Trophoblast cell (in vitro differentiated cells and primary cell): ENCODE results near the gene CASP2.
A peak's percentile ranks its signal among the peaks of the same experiment; 100 is the strongest.

ENCODE experiments used
- DNase-seq, 2 donors: peaks; one replicate each; pipeline ENCODE4 v3.0.0-alpha.2; 2016
- H2AFZ ChIP-seq: 2 replicates; pipeline ENCODE4 v1.6.1; 2013; ENCODE audit warnings: low read length, moderate library complexity, mild to moderate bottlenecking; ENCODE audit not compliant: insufficient read depth, poor library complexity
- H2AK5ac ChIP-seq: 2 replicates; pipeline ENCODE4 v1.6.1; 2013; ENCODE audit warnings: mild to moderate bottlenecking, low read length
- H2BK120ac ChIP-seq: 2 replicates; pipeline ENCODE4 v1.6.1; 2013; ENCODE audit warnings: low read length, mild to moderate bottlenecking, moderate library complexity; ENCODE audit not compliant: insufficient read depth, poor library complexity
- H2BK12ac ChIP-seq: 2 replicates; pipeline ENCODE4 v1.6.1; 2013; ENCODE audit warnings: mild to moderate bottlenecking, low read length, moderate library complexity
- H2BK5ac ChIP-seq: 2 replicates; pipeline ENCODE4 v1.6.1; 2013; ENCODE audit warnings: low read length, low read depth, moderate library complexity, mild to moderate bottlenecking; ENCODE audit not compliant: poor library complexity
- H3K14ac ChIP-seq: 2 replicates; pipeline ENCODE4 v1.6.1; 2013; ENCODE audit warnings: mild to moderate bottlenecking, low read length
- H3K18ac ChIP-seq: 2 replicates; pipeline ENCODE4 v1.6.1; 2013; ENCODE audit warnings: mild to moderate bottlenecking, low read length
- H3K23ac ChIP-seq: 2 replicates; pipeline ENCODE4 v1.6.1; 2013; ENCODE audit warnings: low read length
- H3K27ac ChIP-seq: 2 replicates; pipeline ENCODE4 v1.5.1; 2013; ENCODE audit warnings: low read depth, mild to moderate bottlenecking, inconsistent platforms, low read length, moderate library complexity
- H3K27me3 ChIP-seq: 2 replicates; pipeline ENCODE4 v1.6.1; 2013; ENCODE audit warnings: inconsistent platforms, mild to moderate bottlenecking, low read length, moderate library complexity; ENCODE audit not compliant: insufficient read depth
- H3K36me3 ChIP-seq, 2 experiments: 1 replicate in 1 of 2; 2 replicates in 1 of 2; pipeline ENCODE4 v1.6.1; 2013; ENCODE audit warnings: low read length in 2 of 2, mild to moderate bottlenecking in 2 of 2, moderate library complexity in 1 of 2; ENCODE audit not compliant: insufficient read depth in 2 of 2, control insufficient read depth in 1 of 2
- H3K4ac ChIP-seq: 2 replicates; pipeline ENCODE4 v1.6.1; 2013; ENCODE audit warnings: low read depth, mild to moderate bottlenecking, low read length, moderate library complexity
- H3K4me1 ChIP-seq, 2 experiments: 1 replicate in 1 of 2; 2 replicates in 1 of 2; pipeline ENCODE4 v1.6.1; 2013; ENCODE audit warnings: low read length in 2 of 2, mild to moderate bottlenecking in 2 of 2, moderate library complexity in 1 of 2; ENCODE audit not compliant: insufficient read depth in 2 of 2, control insufficient read depth in 1 of 2
- H3K4me2 ChIP-seq: 2 replicates; pipeline ENCODE4 v1.6.1; 2013; ENCODE audit warnings: inconsistent platforms, mild to moderate bottlenecking, low read length, moderate library complexity
- H3K4me3 ChIP-seq: 2 replicates; pipeline ENCODE4 v1.5.1; 2013; ENCODE audit warnings: mild to moderate bottlenecking, low read depth, low read length, inconsistent platforms
- H3K79me1 ChIP-seq: one replicate; pipeline ENCODE4 v1.6.1; 2013; ENCODE audit warnings: low read length
- H3K79me2 ChIP-seq: 2 replicates; pipeline ENCODE4 v1.6.1; 2013; ENCODE audit warnings: low read length, mild to moderate bottlenecking; ENCODE audit not compliant: control insufficient read depth, insufficient read depth, poor library complexity
- H3K9ac ChIP-seq: 2 replicates; pipeline ENCODE4 v1.6.1; 2013; ENCODE audit warnings: mild to moderate bottlenecking, low read length
- H3K9me3 ChIP-seq: 2 replicates; pipeline ENCODE4 v1.6.1; 2013; ENCODE audit warnings: low read depth, mild to moderate bottlenecking, control low read depth, inconsistent platforms, low read length; ENCODE audit not compliant: insufficient read depth
- H4K12ac ChIP-seq: 2 replicates; pipeline ENCODE4 v1.6.1; 2013; ENCODE audit warnings: low read depth, mild to moderate bottlenecking, low read length, moderate library complexity
- H4K8ac ChIP-seq: 2 replicates; pipeline ENCODE4 v1.6.1; 2013; ENCODE audit warnings: low read depth, mild to moderate bottlenecking, low read length, moderate library complexity
- H4K91ac ChIP-seq: one replicate; pipeline ENCODE4 v1.6.1; 2013; ENCODE audit warnings: low read depth, mild to moderate bottlenecking, low read length, moderate library complexity
- WGBS: extraction: QIAGEN DNeasy Blood & Tissue Kit; methylation state at CpG from one replicate; pipeline ENCODE4 v1.1.7; 2013; ENCODE audit warnings: missing lambda C conversion rate; ENCODE audit not compliant: insufficient read length, insufficient coverage; ENCODE audit errors: extremely low coverage; 5-methylcytosine and 5-hydroxymethylcytosine counted together

The CASP2 gene

GRCh38 chr7:143247372-143247771, 40.8 kb upstream of the CASP2 start:
- Histone ChIP-seq H3K4me3 (no peak overlapping the region), H2AFZ (no peak overlapping the region), H3K4me1 (peaks cover 4 to 8% of the 10 kb centered on the region in 2 experiments), H3K27ac (no peak overlapping the region), H2AK5ac (no peak overlapping the region), H3K27me3 (no peaks in the 10 kb centered on the region), H3K79me2 (no peaks in the 10 kb centered on the region), H4K12ac (no peak overlapping the region), H4K91ac (no peak overlapping the region), H3K9me3 (no peaks in the 10 kb centered on the region), H3K9ac (no peak overlapping the region), H3K14ac (no peak overlapping the region), H3K4me2 (no peak overlapping the region), H3K4ac (no peak overlapping the region), H2BK120ac (no peak overlapping the region), H4K8ac (no peak overlapping the region), H3K36me3 (no peaks in the 10 kb centered on the region), H2BK12ac (no peak overlapping the region), H3K23ac (no peak overlapping the region), H2BK5ac (no peak overlapping the region), H3K18ac (no peak overlapping the region), H3K79me1 (peaks cover 9% of the 10 kb centered on the region)
- WGBS = no CpG with 5 or more reads among the region's 1 CpG
- no peak for DNase-seq

- Histone ChIP-seq H2AFZ (no peak overlapping the region), H3K79me1 (peaks cover 6% of the 10 kb centered on the region), H3K27ac (peak overlapping the region; percentile 78), H2BK120ac (no peak overlapping the region), H3K9ac (no peak overlapping the region), H3K27me3 (no peaks in the 10 kb centered on the region), H3K14ac (no peak overlapping the region), H3K4me2 (peak overlapping the region; percentile 30), H3K18ac (no peak overlapping the region), H3K4me3 (no peak overlapping the region), H3K4ac (no peak overlapping the region), H3K79me2 (no peaks in the 10 kb centered on the region), H3K23ac (no peak overlapping the region), H2BK12ac (no peak overlapping the region), H3K4me1 (peaks cover 2 to 6% of the 10 kb centered on the region in 2 experiments), H2BK5ac (no peak overlapping the region), H4K12ac (no peak overlapping the region), H3K36me3 (no peaks in the 10 kb centered on the region), H3K9me3 (peaks cover 2% of the 10 kb centered on the region), H4K8ac (no peak overlapping the region), H4K91ac (no peak overlapping the region), H2AK5ac (no peak overlapping the region)
- no CpG with 5 or more reads among the region's 2 CpGs for WGBS
- peak; percentile 98 to 99 for DNase-seq
Measured at GRCh38 chr7:143248761-143249354, 39.3 kb upstream of the CASP2 start.

- Histone ChIP-seq H3K36me3 (no peaks in the 10 kb centered on the region), H4K8ac (no peak overlapping the region), H3K9me3 (peaks cover 2% of the 10 kb centered on the region), H3K27ac (peak overlapping the region; percentile 61), H2AFZ (no peak overlapping the region), H3K79me1 (peaks cover 6% of the 10 kb centered on the region), H2BK120ac (no peak overlapping the region), H3K23ac (no peak overlapping the region), H4K91ac (no peak overlapping the region), H3K14ac (no peak overlapping the region), H2BK5ac (no peak overlapping the region), H3K4me1 (peaks cover 2 to 6% of the 10 kb centered on the region in 2 experiments), H3K79me2 (no peaks in the 10 kb centered on the region), H3K4ac (no peak overlapping the region), H3K18ac (no peak overlapping the region), H2BK12ac (peak overlapping the region; percentile 95), H3K4me3 (no peak overlapping the region), H3K4me2 (no peak overlapping the region), H3K27me3 (no peaks in the 10 kb centered on the region), H3K9ac (no peak overlapping the region), H4K12ac (no peak overlapping the region), H2AK5ac (no peak overlapping the region)
- no peak for DNase-seq
Measured at GRCh38 chr7:143250199-143250598, 38.0 kb upstream of the CASP2 start.

- Histone ChIP-seq H3K9ac (no peak overlapping the region), H3K4me3 (no peak overlapping the region), H3K18ac (no peak overlapping the region), H3K14ac (no peak overlapping the region), H3K23ac (no peak overlapping the region), H3K9me3 (peaks cover 2% of the 10 kb centered on the region), H2BK5ac (no peak overlapping the region), H3K79me1 (peaks cover 4% of the 10 kb centered on the region), H2AFZ (no peak overlapping the region), H3K4ac (no peak overlapping the region), H4K8ac (no peak overlapping the region), H2BK12ac (no peak overlapping the region), H2BK120ac (no peak overlapping the region), H3K36me3 (no peaks in the 10 kb centered on the region), H2AK5ac (no peak overlapping the region), H3K4me1 (peaks cover 2 to 6% of the 10 kb centered on the region in 2 experiments), H3K4me2 (no peak overlapping the region), H3K27me3 (no peaks in the 10 kb centered on the region), H4K91ac (no peak overlapping the region), H3K79me2 (no peaks in the 10 kb centered on the region), H4K12ac (no peak overlapping the region), H3K27ac (no peak overlapping the region)
- WGBS = 83% methylated on average over 1 of the region's 1 CpG
- no peak for DNase-seq
Measured at GRCh38 chr7:143250822-143251221, 37.3 kb upstream of the CASP2 start.
